CD14-positive monocyte (primary cell): ENCODE results near the gene PFKFB4. TPM values are rescaled to one million over a fixed set of nuclear protein-coding genes. Genes with fewer than 3 reads are reported as not detected.

ENCODE experiments used
- DNase-seq, 3 donors: peaks; one replicate each; pipeline ENCODE4 v3.0.0-alpha.2; 2011 to 2022
- H2AFZ ChIP-seq: 2 replicates; pipeline ENCODE4 v1.6.0; 2012; ENCODE audit warnings: mild to moderate bottlenecking, low read depth, low read length, inconsistent platforms; ENCODE audit not compliant: insufficient read depth, poor library complexity, severe bottlenecking
- H3K27ac ChIP-seq, 2 donors: 1 replicate in 1 of 2; 2 replicates in 1 of 2; pipeline ENCODE4 v1.5.1; 2012 to 2013; ENCODE audit warnings: low read length in 2 of 2, control low read depth in 1 of 2, inconsistent platforms in 1 of 2, low read depth in 1 of 2, mild to moderate bottlenecking in 1 of 2
- H3K27me3 ChIP-seq, 2 donors: one replicate each; pipeline versions ENCODE4 v1.6.0 to v1.6.1; 2011 to 2013; ENCODE audit warnings: low read length in 2 of 2; ENCODE audit not compliant: control insufficient read depth in 2 of 2, insufficient read depth in 2 of 2
- H3K36me3 ChIP-seq, 2 donors: replicated peaks in 1 of 2; 1 replicate in 1 of 2; 2 replicates in 1 of 2; pipeline versions ENCODE4 v1.5.1 to v1.6.1; 2012 to 2013; ENCODE audit warnings: low read length in 2 of 2, control low read depth in 1 of 2, inconsistent platforms in 1 of 2, mild to moderate bottlenecking in 1 of 2; ENCODE audit not compliant: insufficient read depth in 2 of 2, control insufficient read depth in 1 of 2
- H3K4me1 ChIP-seq, 2 donors: 1 replicate in 1 of 2; 2 replicates in 1 of 2; pipeline versions ENCODE4 v1.5.1 to v1.6.1; 2012 to 2013; ENCODE audit warnings: low read length in 2 of 2, control low read depth in 1 of 2, inconsistent platforms in 1 of 2, mild to moderate bottlenecking in 1 of 2, moderate library complexity in 1 of 2; ENCODE audit not compliant: insufficient read depth in 2 of 2, control insufficient read depth in 1 of 2
- H3K4me2 ChIP-seq: replicated peaks from 2 replicates; pipeline ENCODE3; 2012; ENCODE audit warnings: low read length, moderate library complexity, mild to moderate bottlenecking; ENCODE audit not compliant: poor library complexity, severe bottlenecking; ENCODE audit errors: extremely low read depth
- H3K4me3 ChIP-seq, 3 experiments: fragments of 200-600 bp in 1 of 3; sonication (generic) in 1 of 3; replicated peaks in 1 of 3; 1 replicate in 2 of 3; 2 replicates in 1 of 3; pipeline ENCODE4 v1.5.1; 2011 to 2013; ENCODE audit warnings: low read length in 3 of 3, mild to moderate bottlenecking in 3 of 3, control low read depth in 2 of 3, low read depth in 2 of 3, inconsistent platforms in 1 of 3, moderate library complexity in 1 of 3
- H3K79me2 ChIP-seq: 2 replicates; pipeline ENCODE4 v1.6.0; 2012; ENCODE audit warnings: mild to moderate bottlenecking, control low read depth, inconsistent platforms, low read length, moderate library complexity; ENCODE audit not compliant: insufficient read depth
- H3K9ac ChIP-seq: 2 replicates; pipeline ENCODE4 v1.6.0; 2017; ENCODE audit warnings: low read length, mild to moderate bottlenecking; ENCODE audit not compliant: insufficient read depth, poor library complexity, severe bottlenecking
- H3K9me3 ChIP-seq, 2 donors: replicated peaks in 1 of 2; 1 replicate in 1 of 2; 2 replicates in 1 of 2; pipeline versions ENCODE4 v1.5.1 to v1.6.1; 2012 to 2013; ENCODE audit warnings: low read length in 2 of 2, control low read depth in 1 of 2; ENCODE audit not compliant: control insufficient read depth in 1 of 2, insufficient read depth in 1 of 2
- H4K20me1 ChIP-seq: 2 replicates; pipeline ENCODE4 v1.6.0; 2012; ENCODE audit warnings: mild to moderate bottlenecking, low read length, control low read depth, moderate library complexity; ENCODE audit not compliant: insufficient read depth
- H3K27ac Mint-ChIP-seq, 7 donors: one replicate each; pipeline ENCODE4 v1.8.0; 2020; ENCODE audit warnings: mild to moderate bottlenecking in 7 of 7, mixed read lengths in 7 of 7, moderate library complexity in 6 of 7, inconsistent platforms in 2 of 7
- H3K27me3 Mint-ChIP-seq, 3 donors: one replicate each; pipeline ENCODE4 v1.8.0; 2021 to 2022; ENCODE audit warnings: low read depth in 3 of 3, mild to moderate bottlenecking in 3 of 3, mixed read lengths in 3 of 3, moderate library complexity in 3 of 3, inconsistent platforms in 1 of 3
- H3K36me3 Mint-ChIP-seq, 2 donors: one replicate each; pipeline ENCODE4 v1.8.0; 2020; ENCODE audit warnings: mixed read lengths in 2 of 2, inconsistent platforms in 1 of 2, mild to moderate bottlenecking in 1 of 2
- H3K4me1 Mint-ChIP-seq: one replicate; pipeline ENCODE4 v1.8.0; 2020; ENCODE audit warnings: mild to moderate bottlenecking, mixed read lengths
- H3K4me3 Mint-ChIP-seq, 2 donors: one replicate each; pipeline ENCODE4 v1.8.0; 2020; ENCODE audit warnings: mild to moderate bottlenecking in 2 of 2, mixed read lengths in 2 of 2, moderate library complexity in 1 of 2
- H3K9me3 Mint-ChIP-seq, 7 donors: one replicate each; pipeline ENCODE4 v1.8.0; 2020 to 2022; ENCODE audit warnings: mixed read lengths in 7 of 7, mild to moderate bottlenecking in 6 of 7, moderate library complexity in 6 of 7, inconsistent platforms in 2 of 7
- WGBS: methylation state at CpG from one replicate; pipeline ENCODE4 v1.1.5; 2013; ENCODE audit warnings: missing lambda C conversion rate; ENCODE audit not compliant: insufficient coverage; 5-methylcytosine and 5-hydroxymethylcytosine counted together
- intact Hi-C, 2 donors: fragments of 100-400 bp; cut with micrococcal nuclease; formaldehyde crosslinking; loops; one replicate each; pipeline versions ENCODE4 v1.15.0 to v1.15.1; 2023
- polyA plus RNA-seq, 3 donors: library from polyadenylated mRNA; depleted of rRNA in 1 of 3; unstranded in 2 of 3; stranded (reverse) in 1 of 3; fragments of 300-500 nt in 2 of 3; fragments of >200 nt in 1 of 3; fragmentation: Illumina TruSeq in 2 of 3; gene quantifications; 1 replicate in 2 of 3; 2 replicates in 1 of 3; pipeline ENCODE4 v1.2.3, GENCODE V29; 2012 to 2021
- TF ChIP-seq, protein P1 (sequence below): fragments of 200-600 bp; IDR thresholded peaks from one replicate; pipeline ENCODE4 v1.8.0; 2022; ENCODE audit warnings: antibody characterized with exemption, mild to moderate bottlenecking

Gene PFKFB4
- polyA plus RNA-seq, 3 donors, result 32.2 to 44.9 (median 34.9) TPM

DNA sequence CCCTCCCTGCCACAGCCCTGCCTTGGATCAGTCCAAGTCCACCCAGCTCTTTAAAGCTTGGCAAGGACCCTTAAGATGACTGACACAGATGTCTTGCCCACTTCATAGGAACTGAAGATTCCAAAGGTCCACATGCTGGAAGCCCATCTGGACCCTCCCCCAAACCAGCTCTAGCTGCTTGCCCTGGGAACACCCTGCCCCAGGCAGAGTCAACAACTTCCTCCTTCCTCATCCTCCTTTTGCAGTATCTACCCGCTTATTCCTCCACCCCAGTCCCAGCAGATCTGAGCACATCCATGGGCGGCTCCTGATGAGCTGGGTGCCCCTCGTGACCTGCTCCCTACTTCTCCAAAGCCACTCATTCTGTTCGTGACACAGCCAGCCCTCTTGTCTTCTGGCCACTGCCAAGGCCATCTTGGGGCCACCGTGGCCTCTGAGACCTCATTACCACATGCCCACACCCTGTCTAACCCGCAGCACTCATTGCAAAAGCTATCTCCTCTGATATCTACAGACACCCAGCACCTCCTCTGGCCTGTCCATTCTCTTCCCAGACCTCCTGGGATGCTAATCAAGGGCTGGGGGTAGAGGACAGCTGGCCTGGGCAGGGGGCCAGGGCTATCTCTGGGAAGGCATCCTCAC lies 2.0 kb upstream of the PFKFB4 start:
- H4K20me1 ChIP-seq, result no peaks in the 10 kb centered on the region
- Mint-ChIP-seq H3K9me3 (peaks cover 0 to 2% (median 0%) of the 10 kb centered on the region in 7 donors), H3K4me3 (peak overlapping the region; percentile 49 to 84), H3K36me3 (peaks cover 15 to 17% of the 10 kb centered on the region in 2 donors), H3K27me3 (peaks cover 0 to 8% (median 1%) of the 10 kb centered on the region in 3 donors), H3K4me1 (peaks cover 84% of the 10 kb centered on the region), H3K27ac (peak overlapping the region; percentile 96 to 99 (median 98))
- WGBS, result 0% methylated on average over 6 of the region's 6 CpGs
- H3K36me3 ChIP-seq, result no peaks in the 10 kb centered on the region
- H3K27me3 ChIP-seq, result no peaks in the 10 kb centered on the region
- peak overlapping the region; percentile 67 for H3K9ac ChIP-seq
- DNase-seq, result peak; percentile 99
- peaks cover 93 to 98% of the 10 kb centered on the region in 2 donors for H3K4me1 ChIP-seq
- no peaks in the 10 kb centered on the region for H3K9me3 ChIP-seq
- TF ChIP-seq, protein P1, sequence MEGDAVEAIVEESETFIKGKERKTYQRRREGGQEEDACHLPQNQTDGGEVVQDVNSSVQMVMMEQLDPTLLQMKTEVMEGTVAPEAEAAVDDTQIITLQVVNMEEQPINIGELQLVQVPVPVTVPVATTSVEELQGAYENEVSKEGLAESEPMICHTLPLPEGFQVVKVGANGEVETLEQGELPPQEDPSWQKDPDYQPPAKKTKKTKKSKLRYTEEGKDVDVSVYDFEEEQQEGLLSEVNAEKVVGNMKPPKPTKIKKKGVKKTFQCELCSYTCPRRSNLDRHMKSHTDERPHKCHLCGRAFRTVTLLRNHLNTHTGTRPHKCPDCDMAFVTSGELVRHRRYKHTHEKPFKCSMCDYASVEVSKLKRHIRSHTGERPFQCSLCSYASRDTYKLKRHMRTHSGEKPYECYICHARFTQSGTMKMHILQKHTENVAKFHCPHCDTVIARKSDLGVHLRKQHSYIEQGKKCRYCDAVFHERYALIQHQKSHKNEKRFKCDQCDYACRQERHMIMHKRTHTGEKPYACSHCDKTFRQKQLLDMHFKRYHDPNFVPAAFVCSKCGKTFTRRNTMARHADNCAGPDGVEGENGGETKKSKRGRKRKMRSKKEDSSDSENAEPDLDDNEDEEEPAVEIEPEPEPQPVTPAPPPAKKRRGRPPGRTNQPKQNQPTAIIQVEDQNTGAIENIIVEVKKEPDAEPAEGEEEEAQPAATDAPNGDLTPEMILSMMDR, result peak; percentile 71
- peak overlapping the region; percentile 92 for H3K4me2 ChIP-seq
- intact Hi-C loops, result loop anchor here in 1 of 2 donors (10.0 kb wide), 1 partner anchor 126 kb away; the partner anchor contains the start of gene NCKIPSD
- H2AFZ ChIP-seq, result no peak overlapping the region
- peaks cover 30% of the 10 kb centered on the region for H3K79me2 ChIP-seq
- H3K4me3 ChIP-seq, result peak overlapping the region in 1 of 3 experiments; percentile 85
- peak overlapping the region; percentile 96 to 97 for H3K27ac ChIP-seq

DNA sequence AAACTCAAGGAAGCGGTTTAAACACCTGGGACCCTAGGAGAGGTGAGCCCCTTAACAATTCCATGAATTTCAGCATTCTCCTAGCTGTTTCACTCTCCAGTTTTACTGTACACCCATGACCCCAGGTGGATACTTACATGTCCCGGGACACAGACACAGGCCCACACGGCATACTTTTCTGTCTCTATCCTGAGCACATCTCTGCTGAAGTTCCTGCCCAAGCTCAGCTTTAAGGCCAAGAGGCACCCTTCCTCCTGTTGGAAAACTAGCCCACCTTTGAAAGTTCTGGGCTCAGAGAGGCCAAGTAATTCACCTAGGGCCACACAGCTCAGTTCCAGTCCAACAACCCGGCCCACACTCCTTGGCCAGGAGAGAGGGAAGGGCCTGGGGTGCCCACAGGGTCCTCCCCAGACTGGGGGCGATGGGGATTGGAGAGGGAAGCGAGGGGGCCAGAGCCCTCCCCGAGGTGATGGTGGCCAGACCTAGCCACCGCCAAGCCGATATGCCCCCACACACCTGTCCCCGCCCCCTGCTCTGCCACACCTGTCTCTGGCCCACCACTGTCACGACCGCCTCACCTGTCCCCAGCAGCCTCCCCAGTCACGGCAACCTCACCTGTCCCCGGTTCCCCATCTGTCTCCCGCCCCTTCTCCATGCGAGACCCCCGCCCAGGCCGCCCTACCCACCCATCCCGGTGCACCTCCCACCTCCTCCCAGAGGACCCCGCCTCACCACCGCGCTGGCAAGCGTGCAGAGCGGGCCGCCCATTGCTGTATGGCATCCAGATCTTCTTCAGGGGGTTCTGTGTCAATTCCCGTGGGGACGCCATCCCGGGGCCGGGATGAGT lies 431 bp downstream of the PFKFB4 start:
- peak overlapping the region; percentile 95 to 99 (median 98) for H3K27ac Mint-ChIP-seq
- Histone ChIP-seq H3K9ac (peak overlapping the region; percentile 72), H2AFZ (peak overlapping the region; percentile 55), H3K4me1 (peaks cover 87 to 92% of the 10 kb centered on the region in 2 donors), H3K27ac (peak overlapping the region; percentile 50 to 97), H3K27me3 (no peaks in the 10 kb centered on the region), H3K4me2 (peak overlapping the region; percentile 92), H3K4me3 (peak overlapping the region; percentile 63 to 85 (median 82)), H4K20me1 (peaks cover 9% of the 10 kb centered on the region), H3K36me3 (peaks cover 0 to 9% of the 10 kb centered on the region in 2 donors), H3K79me2 (peaks cover 49% of the 10 kb centered on the region), H3K9me3 (no peaks in the 10 kb centered on the region)
- no peak for DNase-seq
- peak overlapping the region; percentile 82 to 93 for H3K4me3 Mint-ChIP-seq
- WGBS, result 19% methylated on average over 28 of the region's 29 CpGs
- TF ChIP-seq, protein P1, result no peak
- H3K36me3 Mint-ChIP-seq, result peaks cover 21 to 32% of the 10 kb centered on the region in 2 donors
- H3K9me3 Mint-ChIP-seq, result peaks cover 0 to 2% (median 0%) of the 10 kb centered on the region in 7 donors
- peaks cover 0 to 5% (median 0%) of the 10 kb centered on the region in 3 donors for H3K27me3 Mint-ChIP-seq
- intact Hi-C loops, result loop anchor here in 1 of 2 donors (10.0 kb wide), 1 partner anchor 129 kb away; the partner anchor contains the start of gene NCKIPSD
- H3K4me1 Mint-ChIP-seq, result peaks cover 80% of the 10 kb centered on the region
